ENCODE measurements around the gene CSF2RB. TPM values are rescaled to one million over a fixed set of nuclear protein-coding genes. Genes with fewer than 3 reads are reported as not detected.

The CSF2RB gene
- polyA plus RNA-seq, 1 donor (not counting 4 experiments of a cell fraction or from before 2014, with no cell fraction given) = 0.08 TPM

DNA sequence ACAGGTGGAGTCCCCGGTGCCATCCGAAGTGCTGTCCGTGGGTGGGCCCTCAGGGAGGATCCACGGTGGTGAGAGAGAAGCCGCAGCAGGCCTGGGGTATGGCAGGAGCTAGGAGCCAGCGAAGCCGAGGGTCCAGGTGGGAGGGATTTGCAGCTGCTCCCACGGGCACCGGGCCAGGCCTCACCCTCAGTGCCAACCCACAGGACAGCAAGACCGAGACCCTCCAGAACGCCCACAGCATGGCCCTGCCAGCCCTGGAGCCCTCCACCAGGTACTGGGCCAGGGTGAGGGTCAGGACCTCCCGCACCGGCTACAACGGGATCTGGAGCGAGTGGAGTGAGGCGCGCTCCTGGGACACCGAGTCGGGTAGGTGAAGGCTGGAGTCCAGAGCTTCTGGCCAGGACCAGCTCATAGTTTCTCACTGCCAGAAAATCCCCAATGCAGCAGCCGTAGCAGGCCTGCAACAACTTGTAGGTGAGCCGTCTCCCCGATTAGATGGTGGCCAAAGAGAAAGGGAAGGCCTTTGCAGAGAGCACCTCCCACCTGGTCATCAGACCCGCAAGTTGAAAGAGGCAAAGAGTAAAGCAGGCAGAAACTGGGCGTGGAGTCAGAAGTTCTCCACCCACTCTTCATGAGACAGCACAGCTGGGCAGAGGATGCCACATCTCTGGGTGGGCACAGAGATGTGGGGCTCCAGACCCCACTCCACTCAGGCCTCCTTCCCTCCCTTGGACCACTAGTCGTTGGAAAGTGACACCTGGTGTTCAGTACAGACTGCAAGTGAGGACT lies 20.4 kb downstream of the CSF2RB start:
- TF ChIP-seq EZH2 (IDR thresholded peaks at IDR 0.05; ENCODE audit: low read length) = no peak
- no peak for TF ChIP-seq CTCF (optimal IDR thresholded peaks at IDR 0.05 in 1 of 3, IDR thresholded peaks at IDR 0.05 in 1 of 3, conservative IDR thresholded peaks at IDR 0.05 in 1 of 3; ENCODE audit: extremely low read depth in 1 of 3, insufficient read depth in 2 of 3, low read length in 3 of 3)
- H3K79me2 ChIP-seq (ENCODE audit: control insufficient read depth, insufficient read depth, low read length) = no peaks in the 10 kb centered on the region
- FAIRE-seq (no peak), DNase-seq (ENCODE audit: low read depth, low spot score) (no peak)
- no peak overlapping the region for H2AFZ ChIP-seq (ENCODE audit: control insufficient read depth, low read length)
- H3K36me3 ChIP-seq (ENCODE audit: control insufficient read depth in 2 of 2, extremely low read depth in 1 of 2, insufficient read depth in 2 of 2, low read length in 2 of 2) = no peaks in the 10 kb centered on the region
- H3K9ac ChIP-seq (ENCODE audit: control insufficient read depth, extremely low read depth, insufficient read depth, low read length) = no peak overlapping the region
- no peaks in the 10 kb centered on the region for H3K9me3 ChIP-seq (ENCODE audit: control insufficient read depth, low read depth, low read length)
- dilution Hi-C loops (cut with MboI; ENCODE audit: extremely low pct_ligation_motif_present, low sequenced_read_pairs) = no loop called here
- no peak overlapping the region for H3K4me2 ChIP-seq (ENCODE audit: control insufficient read depth, extremely low read depth, insufficient read depth, low read depth, low read length)
- H3K9me1 ChIP-seq (ENCODE audit: control insufficient read depth, extremely low read depth, insufficient read depth, low read length) = no peaks in the 10 kb centered on the region
- H3K27ac ChIP-seq (ENCODE audit: control insufficient read depth, insufficient read depth, low read length) = no peak overlapping the region
- no peaks in the 10 kb centered on the region for H4K20me1 ChIP-seq (ENCODE audit: control insufficient read depth, extremely low read depth, insufficient read depth, low read length)
- no peak overlapping the region for H3K4me3 ChIP-seq (ENCODE audit: control insufficient read depth in 2 of 3, extremely low read depth in 1 of 3, insufficient read depth in 2 of 3, low read depth in 1 of 3, low read length in 3 of 3)
- no peaks in the 10 kb centered on the region for H3K4me1 ChIP-seq (ENCODE audit: control insufficient read depth, extremely low read depth, insufficient read depth, low read length)
- no peaks in the 10 kb centered on the region for H3K27me3 ChIP-seq (ENCODE audit: control insufficient read depth, extremely low read depth, insufficient read depth, low read length)

DNA sequence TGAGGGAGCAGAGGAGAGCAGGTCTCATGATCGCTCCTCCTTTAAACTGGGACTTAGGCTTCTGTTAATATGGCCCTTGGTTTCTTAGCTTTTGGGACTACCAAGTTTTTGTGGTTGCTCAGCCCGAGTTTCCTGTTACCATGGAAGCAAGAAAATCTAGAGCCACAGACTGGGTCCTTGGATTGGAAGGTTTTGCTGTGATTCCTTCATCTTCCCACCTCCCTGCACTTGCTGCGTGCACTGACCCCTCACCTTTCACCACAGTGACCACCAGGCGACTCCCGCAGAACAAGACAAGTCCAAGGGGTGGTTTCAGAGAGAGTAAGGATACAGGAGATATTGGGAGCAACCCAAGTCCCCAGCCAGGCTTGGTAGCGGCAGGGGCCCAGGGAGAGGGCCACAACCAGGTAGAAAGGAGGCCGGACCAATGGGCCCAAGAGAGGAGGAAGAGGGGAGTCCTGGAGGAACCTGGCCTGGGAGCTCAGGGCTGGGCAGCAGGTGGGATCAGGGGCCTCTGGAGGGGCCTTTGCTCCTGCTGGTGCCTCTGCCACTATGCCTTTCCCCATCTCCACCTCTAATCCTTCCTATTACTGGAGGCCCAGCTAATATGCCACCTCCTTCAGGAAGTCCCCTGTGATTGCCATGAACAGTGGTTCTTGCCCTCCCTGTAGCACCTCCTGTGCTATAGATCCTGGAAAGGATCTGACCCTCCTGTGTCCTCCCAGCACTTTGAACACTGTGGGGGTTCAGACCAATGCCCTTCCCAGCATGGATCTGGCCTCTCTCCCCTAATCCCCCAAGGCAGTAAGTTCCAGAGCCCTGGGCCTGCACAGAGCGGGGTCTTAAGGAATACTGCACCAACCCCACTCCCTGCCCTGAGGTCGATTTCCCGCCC lies 21.2 kb downstream of the CSF2RB start:
- no peak overlapping the region for H3K27ac ChIP-seq (ENCODE audit: control insufficient read depth, insufficient read depth, low read length)
- no peaks in the 10 kb centered on the region for H3K27me3 ChIP-seq (ENCODE audit: control insufficient read depth, extremely low read depth, insufficient read depth, low read length)
- no peak for DNase-seq (ENCODE audit: low read depth, low spot score)
- H3K9me1 ChIP-seq (ENCODE audit: control insufficient read depth, extremely low read depth, insufficient read depth, low read length) = no peaks in the 10 kb centered on the region
- no peak for FAIRE-seq
- H3K4me3 ChIP-seq (ENCODE audit: control insufficient read depth in 2 of 3, extremely low read depth in 1 of 3, insufficient read depth in 2 of 3, low read depth in 1 of 3, low read length in 3 of 3) = no peak overlapping the region
- no peaks in the 10 kb centered on the region for H3K36me3 ChIP-seq (ENCODE audit: control insufficient read depth in 2 of 2, extremely low read depth in 1 of 2, insufficient read depth in 2 of 2, low read length in 2 of 2)
- H3K4me1 ChIP-seq (ENCODE audit: control insufficient read depth, extremely low read depth, insufficient read depth, low read length) = no peaks in the 10 kb centered on the region
- H3K79me2 ChIP-seq (ENCODE audit: control insufficient read depth, insufficient read depth, low read length) = no peaks in the 10 kb centered on the region
- H4K20me1 ChIP-seq (ENCODE audit: control insufficient read depth, extremely low read depth, insufficient read depth, low read length) = no peaks in the 10 kb centered on the region
- no peaks in the 10 kb centered on the region for H3K9me3 ChIP-seq (ENCODE audit: control insufficient read depth, low read depth, low read length)
- dilution Hi-C loops (cut with MboI; ENCODE audit: extremely low pct_ligation_motif_present, low sequenced_read_pairs) = no loop called here
- H2AFZ ChIP-seq (ENCODE audit: control insufficient read depth, low read length) = no peak overlapping the region
- no peak overlapping the region for H3K9ac ChIP-seq (ENCODE audit: control insufficient read depth, extremely low read depth, insufficient read depth, low read length)
- TF ChIP-seq EZH2 (IDR thresholded peaks at IDR 0.05; ENCODE audit: low read length) (no peak), CTCF (optimal IDR thresholded peaks at IDR 0.05 in 1 of 3, IDR thresholded peaks at IDR 0.05 in 1 of 3, conservative IDR thresholded peaks at IDR 0.05 in 1 of 3; ENCODE audit: extremely low read depth in 1 of 3, insufficient read depth in 2 of 3, low read length in 3 of 3) (no peak)
- H3K4me2 ChIP-seq (ENCODE audit: control insufficient read depth, extremely low read depth, insufficient read depth, low read depth, low read length) = no peak overlapping the region
